AG08396 (cell line): ENCODE measurements around the gene HTT.
A peak's percentile ranks its signal among the peaks of the same experiment; 100 is the strongest.

Experiments used
- DNase-seq: peaks from one replicate; pipeline ENCODE4 v3.0.0; 2012; ENCODE audit warnings: low spot score, mixed read lengths

HTT gene

DNA sequence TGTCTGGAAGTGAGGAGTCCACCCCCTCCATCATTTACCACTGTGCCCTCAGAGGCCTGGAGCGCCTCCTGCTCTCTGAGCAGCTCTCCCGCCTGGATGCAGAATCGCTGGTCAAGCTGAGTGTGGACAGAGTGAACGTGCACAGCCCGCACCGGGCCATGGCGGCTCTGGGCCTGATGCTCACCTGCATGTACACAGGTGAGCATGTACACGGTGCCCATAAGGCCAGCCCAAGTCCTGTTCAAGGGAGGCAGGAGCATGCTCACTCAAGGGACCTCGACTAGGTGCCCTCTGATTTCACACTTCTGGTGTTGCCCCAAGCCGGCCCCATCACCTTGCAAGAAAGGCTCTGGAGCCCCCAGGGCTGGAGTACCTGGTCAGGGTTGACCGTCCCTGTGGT is 161.1 kb downstream of the HTT start:
- DNase-seq = no peak

DNA sequence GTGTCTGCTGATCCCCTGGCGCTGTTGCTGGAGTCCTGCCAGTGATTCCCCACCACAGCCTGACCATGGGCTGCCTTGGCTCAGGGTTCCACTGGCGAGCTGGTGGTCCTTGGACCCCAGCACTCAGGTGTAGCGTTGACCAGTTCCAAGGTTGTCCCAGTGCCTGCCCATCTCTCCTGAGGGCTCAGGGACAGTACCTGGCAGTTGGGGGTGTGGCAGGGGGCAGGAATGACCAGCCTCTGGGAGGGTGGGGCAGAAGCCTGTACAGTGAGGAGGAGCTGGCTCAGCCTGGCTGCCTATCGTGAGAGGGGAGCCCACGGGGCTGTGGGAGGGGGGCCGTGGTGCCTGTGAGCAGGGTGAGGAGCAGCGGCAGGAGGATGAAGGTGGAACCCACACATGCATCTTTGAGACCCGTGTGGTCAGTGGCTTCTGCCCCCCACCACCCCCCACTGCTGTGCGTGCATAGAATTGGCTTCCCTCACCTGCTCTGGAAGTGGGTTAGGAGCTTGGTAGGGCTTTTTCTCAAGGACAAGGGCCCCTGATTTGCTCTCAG is 161.9 kb downstream of the HTT start:
- DNase-seq = no peak

DNA sequence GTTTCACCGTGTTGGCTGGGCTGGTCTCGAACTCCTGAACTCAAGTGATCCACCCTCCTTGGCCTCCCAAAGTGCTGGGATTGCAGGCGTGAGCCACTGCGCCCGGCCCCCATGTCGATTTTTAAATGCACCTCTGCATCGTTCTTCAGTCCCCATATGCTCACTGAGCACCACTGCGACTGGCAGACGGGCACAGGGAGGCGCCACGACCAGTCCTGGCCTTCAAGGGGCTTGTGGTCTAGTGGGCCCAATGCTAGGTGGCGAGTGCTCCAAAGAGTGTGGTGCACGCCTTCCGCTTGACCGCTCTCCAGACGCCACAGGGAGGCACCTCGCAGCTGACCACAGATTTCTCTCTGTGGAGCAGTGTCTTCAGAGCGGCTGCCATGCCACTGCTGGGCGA is 162.8 kb downstream of the HTT start:
- no peak for DNase-seq

DNA sequence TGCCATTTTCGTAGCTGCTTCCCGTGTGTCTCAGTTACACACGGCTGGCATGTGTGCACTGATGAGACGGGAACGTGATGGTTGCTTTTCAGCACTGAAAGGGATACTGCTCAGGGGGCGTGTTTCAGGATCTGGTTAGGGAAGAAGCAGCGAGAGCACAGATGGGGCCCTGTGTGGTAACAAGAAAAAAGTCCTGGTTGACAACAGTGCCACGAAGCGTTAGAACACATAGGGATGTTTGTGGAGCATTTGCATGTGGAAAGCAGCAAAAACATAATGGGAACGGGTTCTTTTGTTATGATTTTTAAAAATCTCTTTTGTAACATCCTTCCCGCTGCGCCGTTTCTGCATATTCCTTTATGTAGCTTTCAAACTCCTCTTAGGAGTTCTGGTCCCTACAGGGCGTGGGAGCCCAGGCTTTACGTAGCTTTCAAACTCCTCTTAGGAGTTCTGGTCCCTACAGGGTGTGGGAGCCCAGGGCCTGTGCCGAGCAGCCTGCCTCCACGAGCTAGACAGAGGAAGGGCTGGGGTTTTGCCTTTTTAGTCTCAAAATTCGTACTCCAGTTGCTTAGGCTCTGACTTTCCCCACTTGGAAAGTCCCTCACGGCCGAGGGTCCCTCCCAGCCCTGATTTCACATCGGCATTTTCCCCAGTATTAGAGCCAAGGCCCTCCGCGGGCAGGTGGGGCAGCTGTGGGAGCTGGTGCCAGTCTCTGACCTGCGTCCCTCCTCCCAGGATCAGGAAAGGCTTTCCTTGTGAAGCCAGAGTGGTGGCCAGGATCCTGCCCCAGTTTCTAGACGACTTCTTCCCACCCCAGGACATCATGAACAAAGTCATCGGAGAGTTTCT is 163.5 kb downstream of the HTT start:
- DNase-seq = no peak

DNA sequence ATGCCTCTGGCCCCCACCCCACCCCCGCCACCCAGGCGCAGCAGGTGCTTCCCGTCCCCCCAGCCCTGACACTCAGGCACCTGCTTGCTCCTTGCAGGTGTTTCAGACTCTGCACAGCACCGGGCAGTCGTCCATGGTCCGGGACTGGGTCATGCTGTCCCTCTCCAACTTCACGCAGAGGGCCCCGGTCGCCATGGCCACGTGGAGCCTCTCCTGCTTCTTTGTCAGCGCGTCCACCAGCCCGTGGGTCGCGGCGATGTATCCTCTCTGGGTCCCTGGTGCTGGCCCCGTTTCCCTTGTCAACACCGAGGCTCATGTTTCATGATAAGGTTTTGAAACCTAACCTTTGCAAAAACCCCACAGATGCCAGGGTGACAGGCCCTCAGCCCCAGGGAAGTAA is 164.2 kb downstream of the HTT start:
- no peak for DNase-seq

DNA sequence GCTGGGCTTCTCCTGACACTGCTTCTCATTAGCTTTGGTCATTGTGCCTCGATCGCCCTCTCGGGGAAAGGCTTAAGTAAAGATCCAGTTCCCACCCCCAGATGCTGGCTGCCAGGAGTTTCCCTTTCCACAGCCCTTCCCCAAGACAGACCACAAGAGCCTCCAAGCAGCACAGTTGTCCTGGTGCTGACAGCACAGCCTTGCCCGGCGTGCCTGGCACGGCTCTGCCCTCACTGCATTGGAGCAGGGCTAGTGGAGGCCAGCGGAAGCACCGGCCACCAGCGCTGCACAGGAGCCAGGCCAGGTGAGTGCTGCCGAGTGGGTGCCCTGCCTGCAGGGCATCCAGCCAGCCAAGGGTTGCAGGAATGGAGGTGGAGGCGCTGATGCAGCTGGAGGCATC is 164.8 kb downstream of the HTT start:
- no peak for DNase-seq

DNA sequence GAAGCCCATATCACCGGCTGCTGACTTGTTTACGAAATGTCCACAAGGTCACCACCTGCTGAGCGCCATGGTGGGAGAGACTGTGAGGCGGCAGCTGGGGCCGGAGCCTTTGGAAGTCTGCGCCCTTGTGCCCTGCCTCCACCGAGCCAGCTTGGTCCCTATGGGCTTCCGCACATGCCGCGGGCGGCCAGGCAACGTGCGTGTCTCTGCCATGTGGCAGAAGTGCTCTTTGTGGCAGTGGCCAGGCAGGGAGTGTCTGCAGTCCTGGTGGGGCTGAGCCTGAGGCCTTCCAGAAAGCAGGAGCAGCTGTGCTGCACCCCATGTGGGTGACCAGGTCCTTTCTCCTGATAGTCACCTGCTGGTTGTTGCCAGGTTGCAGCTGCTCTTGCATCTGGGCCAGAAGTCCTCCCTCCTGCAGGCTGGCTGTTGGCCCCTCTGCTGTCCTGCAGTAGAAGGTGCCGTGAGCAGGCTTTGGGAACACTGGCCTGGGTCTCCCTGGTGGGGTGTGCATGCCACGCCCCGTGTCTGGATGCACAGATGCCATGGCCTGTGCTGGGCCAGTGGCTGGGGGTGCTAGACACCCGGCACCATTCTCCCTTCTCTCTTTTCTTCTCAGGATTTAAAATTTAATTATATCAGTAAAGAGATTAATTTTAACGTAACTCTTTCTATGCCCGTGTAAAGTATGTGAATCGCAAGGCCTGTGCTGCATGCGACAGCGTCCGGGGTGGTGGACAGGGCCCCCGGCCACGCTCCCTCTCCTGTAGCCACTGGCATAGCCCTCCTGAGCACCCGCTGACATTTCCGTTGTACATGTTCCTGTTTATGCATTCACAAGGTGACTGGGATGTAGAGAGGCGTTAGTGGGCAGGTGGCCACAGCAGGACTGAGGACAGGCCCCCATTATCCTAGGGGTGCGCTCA is 165.8 kb downstream of the HTT start:
- no peak for DNase-seq

DNA sequence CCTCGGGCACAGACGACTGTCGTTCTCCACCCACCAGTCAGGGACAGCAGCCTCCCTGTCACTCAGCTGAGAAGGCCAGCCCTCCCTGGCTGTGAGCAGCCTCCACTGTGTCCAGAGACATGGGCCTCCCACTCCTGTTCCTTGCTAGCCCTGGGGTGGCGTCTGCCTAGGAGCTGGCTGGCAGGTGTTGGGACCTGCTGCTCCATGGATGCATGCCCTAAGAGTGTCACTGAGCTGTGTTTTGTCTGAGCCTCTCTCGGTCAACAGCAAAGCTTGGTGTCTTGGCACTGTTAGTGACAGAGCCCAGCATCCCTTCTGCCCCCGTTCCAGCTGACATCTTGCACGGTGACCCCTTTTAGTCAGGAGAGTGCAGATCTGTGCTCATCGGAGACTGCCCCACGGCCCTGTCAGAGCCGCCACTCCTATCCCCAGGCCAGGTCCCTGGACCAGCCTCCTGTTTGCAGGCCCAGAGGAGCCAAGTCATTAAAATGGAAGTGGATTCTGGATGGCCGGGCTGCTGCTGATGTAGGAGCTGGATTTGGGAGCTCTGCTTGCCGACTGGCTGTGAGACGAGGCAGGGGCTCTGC is 166.5 kb downstream of the HTT start:
- no peak for DNase-seq

DNA sequence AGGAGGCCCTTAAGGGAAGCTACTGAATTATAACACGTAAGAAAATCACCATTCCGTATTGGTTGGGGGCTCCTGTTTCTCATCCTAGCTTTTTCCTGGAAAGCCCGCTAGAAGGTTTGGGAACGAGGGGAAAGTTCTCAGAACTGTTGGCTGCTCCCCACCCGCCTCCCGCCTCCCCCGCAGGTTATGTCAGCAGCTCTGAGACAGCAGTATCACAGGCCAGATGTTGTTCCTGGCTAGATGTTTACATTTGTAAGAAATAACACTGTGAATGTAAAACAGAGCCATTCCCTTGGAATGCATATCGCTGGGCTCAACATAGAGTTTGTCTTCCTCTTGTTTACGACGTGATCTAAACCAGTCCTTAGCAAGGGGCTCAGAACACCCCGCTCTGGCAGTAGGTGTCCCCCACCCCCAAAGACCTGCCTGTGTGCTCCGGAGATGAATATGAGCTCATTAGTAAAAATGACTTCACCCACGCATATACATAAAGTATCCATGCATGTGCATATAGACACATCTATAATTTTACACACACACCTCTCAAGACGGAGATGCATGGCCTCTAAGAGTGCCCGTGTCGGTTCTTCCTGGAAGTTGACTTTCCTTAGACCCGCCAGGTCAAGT is 167.5 kb downstream of the HTT start:
- peak; percentile 85 for DNase-seq

DNA sequence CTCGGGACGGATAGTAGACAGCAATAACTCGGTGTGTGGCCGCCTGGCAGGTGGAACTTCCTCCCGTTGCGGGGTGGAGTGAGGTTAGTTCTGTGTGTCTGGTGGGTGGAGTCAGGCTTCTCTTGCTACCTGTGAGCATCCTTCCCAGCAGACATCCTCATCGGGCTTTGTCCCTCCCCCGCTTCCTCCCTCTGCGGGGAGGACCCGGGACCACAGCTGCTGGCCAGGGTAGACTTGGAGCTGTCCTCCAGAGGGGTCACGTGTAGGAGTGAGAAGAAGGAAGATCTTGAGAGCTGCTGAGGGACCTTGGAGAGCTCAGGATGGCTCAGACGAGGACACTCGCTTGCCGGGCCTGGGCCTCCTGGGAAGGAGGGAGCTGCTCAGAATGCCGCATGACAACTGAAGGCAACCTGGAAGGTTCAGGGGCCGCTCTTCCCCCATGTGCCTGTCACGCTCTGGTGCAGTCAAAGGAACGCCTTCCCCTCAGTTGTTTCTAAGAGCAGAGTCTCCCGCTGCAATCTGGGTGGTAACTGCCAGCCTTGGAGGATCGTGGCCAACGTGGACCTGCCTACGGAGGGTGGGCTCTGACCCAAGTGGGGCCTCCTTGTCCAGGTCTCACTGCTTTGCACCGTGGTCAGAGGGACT is 168.8 kb downstream of the HTT start:
- DNase-seq = no peak

DNA sequence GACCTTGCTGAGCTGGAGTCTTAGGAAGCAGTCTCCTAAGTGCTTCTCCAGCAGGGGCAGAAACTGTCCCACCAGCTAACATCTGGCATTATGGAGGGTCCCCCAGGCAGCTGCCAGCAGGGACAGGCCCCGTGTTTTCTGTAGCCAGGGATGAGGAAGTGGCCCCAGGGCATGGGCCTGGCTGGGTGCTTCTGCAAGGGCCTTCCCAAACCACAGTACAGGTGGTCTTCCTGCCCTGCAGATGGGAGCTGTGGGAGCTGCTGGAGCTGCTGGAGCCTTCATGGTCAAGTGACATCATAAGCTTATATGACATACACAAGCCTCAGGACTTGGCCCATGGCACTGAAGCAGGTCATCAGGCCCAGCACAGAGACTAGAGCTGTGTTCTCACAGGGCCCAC is 169.5 kb downstream of the HTT start:
- no peak for DNase-seq

DNA sequence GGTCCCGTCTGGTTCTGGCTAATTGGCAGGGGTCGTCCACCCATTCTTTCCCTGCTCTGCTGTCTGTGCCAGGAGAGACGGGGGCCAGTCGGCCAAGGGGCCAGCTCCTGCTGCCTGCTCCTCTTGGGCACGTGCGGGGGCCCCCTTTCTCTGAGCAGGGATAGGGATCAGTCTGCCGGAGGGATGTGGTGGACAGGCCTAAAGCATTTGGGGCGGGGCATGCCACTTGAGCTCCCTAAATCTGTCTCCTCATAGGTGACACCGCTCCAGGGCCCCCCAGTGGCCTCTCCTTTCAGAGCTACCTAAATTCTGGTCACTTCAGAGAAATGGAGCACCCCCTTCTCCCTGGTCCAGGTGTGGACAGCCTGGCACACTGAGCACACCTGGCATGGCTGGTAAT is 170.3 kb downstream of the HTT start:
- DNase-seq = no peak

DNA sequence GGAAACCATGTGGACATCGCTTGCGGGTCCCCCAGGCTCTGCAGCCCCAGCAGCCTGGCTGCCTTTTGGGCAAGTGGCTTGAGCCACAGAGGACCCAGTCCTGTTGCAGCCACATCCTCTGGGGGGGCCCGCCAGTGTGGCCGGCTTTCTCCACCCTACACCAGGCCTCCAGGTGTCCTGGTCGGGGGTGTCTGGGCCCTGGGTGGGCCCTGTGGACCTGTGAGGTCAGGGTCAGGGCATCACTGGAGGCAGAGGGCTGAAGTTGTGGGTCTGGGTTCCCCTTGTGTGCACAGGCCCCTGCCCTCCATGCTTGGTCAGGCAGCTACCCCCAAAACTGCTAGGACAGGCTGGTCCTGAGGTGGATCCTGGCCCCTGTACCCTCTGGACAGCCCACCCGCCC is 171.2 kb downstream of the HTT start:
- DNase-seq = no peak

DNA sequence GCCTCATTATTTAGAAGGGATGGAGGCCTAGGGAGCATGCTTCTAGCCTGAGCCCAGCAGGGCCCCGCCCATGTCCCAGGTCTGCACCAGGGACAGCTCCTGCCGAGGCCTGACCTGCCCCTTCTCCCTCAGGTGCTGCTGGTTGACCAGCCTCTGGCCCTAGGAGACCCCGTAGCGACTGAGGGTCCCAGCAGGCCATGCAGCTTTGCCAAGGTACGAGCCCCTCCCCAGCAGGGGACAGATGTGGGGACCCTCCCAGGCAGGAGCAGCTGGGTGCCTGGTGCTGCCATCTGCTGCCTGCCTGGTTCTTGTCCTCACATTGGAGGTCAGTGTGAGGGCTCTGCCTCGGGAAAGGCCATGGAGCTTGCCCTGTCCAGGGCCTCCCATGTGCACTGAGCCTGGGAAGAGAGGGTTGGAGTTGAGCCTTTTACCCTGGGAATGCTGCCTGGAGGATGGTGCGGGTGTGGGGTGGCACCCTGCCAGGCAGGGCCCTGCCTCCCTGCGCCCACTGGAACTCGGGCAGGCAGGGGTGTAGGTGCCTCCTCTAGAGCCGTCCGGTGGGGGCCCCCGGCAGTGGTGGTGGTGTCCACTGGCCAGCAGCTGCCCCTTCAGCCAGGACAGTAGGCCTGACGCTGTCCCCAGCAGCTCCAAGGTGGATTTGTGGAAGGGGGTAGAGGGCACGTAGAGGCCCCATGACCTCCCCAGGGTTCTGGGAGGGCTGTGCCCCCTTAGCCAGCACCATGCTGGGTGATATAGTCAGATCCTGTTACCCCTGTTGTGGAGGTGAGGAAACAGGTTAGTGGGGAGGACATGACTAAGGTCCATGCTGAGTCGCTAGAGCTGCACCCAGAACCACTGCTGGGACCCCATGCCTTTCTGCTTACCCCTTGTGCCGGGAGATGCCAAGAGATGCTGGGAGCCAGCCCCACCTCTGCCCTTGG is 172.2 kb downstream of the HTT start:
- no peak for DNase-seq

DNA sequence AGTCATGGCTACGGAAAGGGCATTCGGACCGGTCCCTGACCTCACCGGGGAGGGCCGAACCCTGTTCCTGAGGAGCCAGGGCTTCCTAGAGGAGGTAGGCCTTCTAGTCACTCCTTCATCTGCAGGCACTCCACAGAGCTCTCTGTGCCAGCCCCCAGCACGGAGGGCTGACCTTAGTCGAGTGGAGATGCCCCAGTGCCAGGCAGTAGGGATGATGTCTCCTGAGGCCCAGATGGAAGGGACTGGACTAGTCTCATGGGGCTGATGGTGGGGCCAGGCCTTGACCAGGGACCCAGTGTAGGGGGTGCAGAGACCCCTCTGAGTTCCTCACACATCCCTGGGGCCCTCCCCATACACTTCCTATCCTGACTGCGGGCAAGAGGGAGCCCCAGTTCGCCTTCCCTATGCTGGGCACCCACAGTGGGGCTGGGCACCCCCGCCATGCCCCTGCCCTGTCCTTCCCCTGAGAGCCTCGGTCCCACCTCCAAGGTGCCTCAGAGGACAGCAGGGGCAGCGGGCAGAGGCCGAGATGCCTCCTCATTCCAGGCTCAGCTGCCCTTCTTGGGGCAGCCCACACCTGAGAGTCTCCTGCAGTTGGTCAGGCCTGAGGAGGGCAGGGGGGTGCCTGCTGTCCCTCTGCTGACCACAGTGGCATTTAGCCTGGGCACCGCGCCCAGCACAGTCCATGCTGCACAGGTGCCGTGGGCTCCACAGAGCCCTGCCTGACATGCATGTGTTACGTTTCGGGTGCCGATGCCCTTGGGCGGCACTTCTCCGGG is 173.1 kb downstream of the HTT start:
- DNase-seq = no peak

DNA sequence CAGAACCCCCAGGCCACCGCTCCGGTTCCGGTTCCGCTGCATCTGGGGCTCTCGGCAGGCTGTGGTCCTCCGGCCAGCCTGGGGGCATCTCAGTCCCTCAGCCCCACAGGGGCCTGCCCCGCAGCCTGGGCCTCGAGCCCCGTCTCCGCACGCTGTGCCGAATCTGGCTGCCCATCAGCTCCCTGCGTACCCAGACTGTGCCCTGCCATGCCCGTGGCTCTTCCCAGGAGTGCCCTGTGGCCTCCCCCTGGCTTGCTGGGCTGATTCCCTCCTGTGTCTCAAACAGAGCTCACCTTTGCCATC is 173.6 kb downstream of the HTT start:
- DNase-seq = no peak

DNA sequence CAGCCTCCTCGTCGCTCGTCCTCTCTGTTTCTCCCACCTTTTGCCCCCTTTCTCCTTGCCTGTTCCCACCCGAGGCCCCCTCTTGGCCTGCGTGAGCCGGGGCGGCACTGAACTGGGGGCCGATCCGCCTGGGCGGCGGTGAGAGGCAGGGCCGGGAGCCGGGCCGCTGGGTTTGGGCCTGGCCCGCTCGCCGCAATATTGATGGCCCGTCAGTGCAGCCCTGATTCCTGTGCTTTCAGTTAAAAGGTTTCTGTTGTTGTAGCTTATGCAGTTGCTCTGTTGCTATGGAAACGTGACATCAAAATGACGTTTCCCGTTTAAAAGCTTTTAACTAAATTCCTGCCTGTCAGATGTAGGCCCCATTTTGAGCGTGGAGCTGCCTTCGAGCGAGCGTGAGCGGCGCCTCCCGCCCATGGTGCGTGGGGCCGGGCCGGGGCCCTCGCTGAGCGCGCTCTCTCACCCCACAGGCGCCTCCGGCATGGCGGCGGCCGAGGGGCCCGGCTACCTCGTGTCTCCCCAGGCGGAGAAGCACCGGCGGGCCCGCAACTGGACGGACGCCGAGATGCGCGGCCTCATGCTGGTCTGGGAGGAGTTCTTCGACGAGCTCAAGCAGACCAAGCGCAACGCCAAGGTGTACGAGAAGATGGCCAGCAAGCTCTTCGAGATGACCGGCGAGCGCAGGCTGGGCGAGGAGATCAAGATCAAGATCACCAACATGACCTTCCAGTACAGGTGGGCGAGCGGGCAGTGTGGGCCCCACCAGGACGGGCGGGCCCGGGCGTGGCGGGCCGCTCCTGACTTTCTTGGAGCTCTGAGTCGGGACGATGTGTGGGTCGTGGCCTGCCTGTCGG is 174.6 kb downstream of the HTT start, which contains the start of gene MSANTD1:
TSS of gene MSANTD1 (plus strand) at position 349 of the 851 bp plus-strand sequence. CDS start at position 413, 64 bp downstream.
- DNase-seq = peak; percentile 82

DNA sequence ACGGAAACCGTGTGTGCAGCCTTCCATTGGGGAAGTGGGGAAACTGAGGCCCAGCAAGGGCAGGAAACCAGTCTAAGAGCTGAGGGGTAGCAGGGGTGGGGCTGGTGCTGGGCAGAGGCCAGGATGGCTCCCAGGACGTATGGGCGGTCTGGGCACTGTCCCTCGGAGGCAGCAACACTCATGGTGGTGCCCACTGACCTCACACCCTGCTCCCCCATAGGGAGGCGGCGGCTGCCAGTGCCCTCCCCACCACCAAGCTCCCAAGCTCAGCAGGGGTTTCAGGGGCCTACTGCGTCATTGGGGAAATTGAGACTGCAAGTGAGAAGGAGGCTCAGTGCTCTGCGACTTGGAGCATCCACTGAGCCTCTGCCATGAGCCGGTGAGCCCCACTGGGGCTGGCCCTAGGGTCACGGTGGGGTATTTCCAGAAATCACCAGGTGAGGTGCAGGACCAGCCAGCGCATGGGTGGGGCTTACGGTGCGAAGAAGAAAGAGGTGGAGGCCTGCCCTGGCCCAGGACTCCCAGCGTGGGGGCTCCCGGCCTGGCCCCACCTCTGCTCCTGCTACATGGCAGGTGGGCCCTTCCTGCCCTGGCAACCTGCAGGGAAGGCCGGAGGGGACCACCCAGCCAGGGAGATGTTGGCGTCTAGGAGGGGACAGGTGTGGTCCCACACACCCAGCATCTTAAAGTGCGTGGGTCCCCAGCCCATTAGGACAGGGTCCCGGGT is 175.4 kb downstream of the HTT start:
- no peak for DNase-seq
